Natural killer cell (primary cell): ENCODE measurements around the gene DHRS4L2. TPM values are rescaled to one million over a fixed set of nuclear protein-coding genes. Genes with fewer than 3 reads are reported as not detected.
"Not testable (repeated sequence)": the region's sequence is repeated elsewhere in the genome, so short reads cannot be mapped to it uniquely, and the experiment has no call there.

Experiments
- ATAC-seq, 3 donors: fragments of 150-1000 bp in 2 of 3; fragments of 200-7000 bp in 1 of 3; cut with Tn5 transposase; 1 replicate in 1 of 3; 2 replicates in 2 of 3; pipeline ENCODE4 v1.10.0; 2021; ENCODE audit warnings: mild to moderate bottlenecking in 2 of 3, moderate library complexity in 2 of 3
- DNase-seq, 2 donors: peaks; one replicate each; pipeline versions ENCODE4 v3.0.0 to v3.0.0-alpha.2; 2013 to 2021; ENCODE audit warnings: mixed read lengths in 1 of 2
- H3K27ac ChIP-seq: one replicate; pipeline ENCODE4 v1.5.1; 2013; ENCODE audit warnings: mild to moderate bottlenecking, low read length
- H3K27me3 ChIP-seq: one replicate; pipeline ENCODE4 v1.6.1; 2013; ENCODE audit warnings: low read length; ENCODE audit not compliant: control insufficient read depth, insufficient read depth
- H3K36me3 ChIP-seq: one replicate; pipeline ENCODE4 v1.6.1; 2013; ENCODE audit warnings: low read length; ENCODE audit not compliant: control insufficient read depth, insufficient read depth
- H3K4me1 ChIP-seq: one replicate; pipeline ENCODE4 v1.6.1; 2013; ENCODE audit warnings: low read length; ENCODE audit not compliant: control insufficient read depth, insufficient read depth
- H3K4me3 ChIP-seq: one replicate; pipeline ENCODE4 v1.5.1; 2013; ENCODE audit warnings: low read length
- H3K9me3 ChIP-seq: one replicate; pipeline ENCODE4 v1.6.1; 2013; ENCODE audit warnings: low read length; ENCODE audit not compliant: control insufficient read depth, insufficient read depth
- H3K27ac Mint-ChIP-seq, 2 donors: one replicate each; pipeline ENCODE4 v1.8.0; 2022; ENCODE audit warnings: mild to moderate bottlenecking in 2 of 2, mixed read lengths in 2 of 2, moderate library complexity in 1 of 2
- H3K27me3 Mint-ChIP-seq, 2 donors: one replicate each; pipeline ENCODE4 v1.8.0; 2022; ENCODE audit warnings: low read depth in 2 of 2, mixed read lengths in 2 of 2
- H3K36me3 Mint-ChIP-seq: one replicate; pipeline ENCODE4 v1.8.0; 2022; ENCODE audit warnings: mixed read lengths
- H3K4me1 Mint-ChIP-seq, 2 donors: one replicate each; pipeline ENCODE4 v1.8.0; 2022; ENCODE audit warnings: mixed read lengths in 2 of 2
- H3K4me3 Mint-ChIP-seq: one replicate; pipeline ENCODE4 v1.8.0; 2022; ENCODE audit warnings: mild to moderate bottlenecking, moderate library complexity, mixed read lengths
- H3K9me3 Mint-ChIP-seq, 2 donors: one replicate each; pipeline ENCODE4 v1.8.0; 2022; ENCODE audit warnings: mixed read lengths in 2 of 2
- WGBS: methylation state at CpG from one replicate; pipeline ENCODE4 v1.1.7; 2013; ENCODE audit warnings: missing lambda C conversion rate; ENCODE audit not compliant: insufficient coverage; 5-methylcytosine and 5-hydroxymethylcytosine counted together
- intact Hi-C: fragments of 100-400 bp; cut with micrococcal nuclease; formaldehyde crosslinking; loops from one replicate; pipeline ENCODE4 v1.14.2; 2022
- total RNA-seq, 4 donors: library from RNA; stranded (reverse); fragments of 120-200 nt in 1 of 4; gene quantifications; one replicate each; pipeline versions ENCODE4 v1.2.3 to v1.2.4, GENCODE V29; 2013 to 2022

Gene DHRS4L2
- total RNA-seq, 3 donors from 2014 or later (not counting 1 experiment from before 2014, with no cell fraction given): 8.6 to 12.4 (median 9.7) TPM

DNA sequence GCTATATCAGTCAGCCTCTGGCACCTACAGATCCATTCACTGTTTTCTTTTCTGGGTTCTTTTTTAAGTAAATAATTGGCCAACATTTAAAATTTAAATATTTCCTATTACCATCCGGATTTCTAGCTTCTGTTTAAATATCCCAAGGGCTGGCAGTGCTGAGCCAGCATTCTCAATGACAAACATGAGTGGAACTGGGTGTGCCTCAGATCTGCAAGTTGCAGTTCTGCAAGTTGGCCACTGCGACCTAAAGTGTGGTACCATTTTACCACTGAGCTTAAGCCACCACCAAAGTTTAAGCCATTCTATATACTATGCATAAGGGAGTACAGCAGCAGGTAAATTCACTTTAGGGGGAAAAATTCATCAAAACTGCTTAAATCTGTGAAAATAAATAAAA, 31.2 kb downstream of the DHRS4L2 start:
- 69% methylated on average over 2 of the region's 2 CpGs for WGBS
- H3K36me3 ChIP-seq, H3K36me3 Mint-ChIP-seq, H3K4me3 Mint-ChIP-seq, H3K9me3 Mint-ChIP-seq, H3K4me1 ChIP-seq, H3K27ac Mint-ChIP-seq, H3K27me3 Mint-ChIP-seq, intact Hi-C loops, H3K4me3 ChIP-seq, H3K27me3 ChIP-seq, H3K27ac ChIP-seq, H3K9me3 ChIP-seq, DNase-seq, H3K4me1 Mint-ChIP-seq: not testable (repeated sequence)
- peak; percentile 48 to 68 (median 63) for ATAC-seq

- H3K36me3 ChIP-seq, H3K4me1 Mint-ChIP-seq, H3K27me3 ChIP-seq, H3K4me3 Mint-ChIP-seq, H3K4me3 ChIP-seq, H3K9me3 Mint-ChIP-seq, ATAC-seq, H3K27ac ChIP-seq, H3K4me1 ChIP-seq, H3K9me3 ChIP-seq, DNase-seq, intact Hi-C loops, H3K27ac Mint-ChIP-seq, H3K27me3 Mint-ChIP-seq, H3K36me3 Mint-ChIP-seq: not testable (repeated sequence)
- 88% methylated on average over 2 of the region's 3 CpGs for WGBS
These were observed 31.8 kb downstream of the DHRS4L2 start for GRCh38 chr14:24020520-24020919.

DNA sequence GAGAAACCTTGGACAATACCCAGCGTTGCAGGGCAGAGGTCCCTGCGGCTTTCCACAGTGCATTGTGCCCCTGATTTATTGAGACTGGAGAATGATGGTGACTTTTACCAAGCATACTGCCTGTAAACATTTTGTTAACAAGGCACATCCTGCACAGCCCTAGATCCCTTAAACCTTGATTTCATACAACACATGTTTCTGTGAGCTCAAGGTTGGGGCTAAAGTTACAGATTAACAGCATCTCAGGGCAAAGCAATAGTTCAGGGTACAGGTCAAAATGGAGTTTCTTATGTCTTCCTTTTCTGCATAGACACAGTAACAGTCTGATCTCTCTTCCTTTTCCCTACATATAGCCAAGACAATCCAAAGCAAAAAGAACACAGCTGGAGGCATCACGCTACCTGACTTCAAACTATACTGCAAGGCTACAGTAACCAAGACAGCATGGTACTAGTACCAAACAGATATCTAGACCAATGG, 36.2 kb downstream of the DHRS4L2 start:
- intact Hi-C loops: loop anchor here (2.0 kb wide), 1 partner anchor 44 kb away; no protein-coding TSS in a partner anchor
- H3K4me1 ChIP-seq, H3K4me3 ChIP-seq, H3K9me3 Mint-ChIP-seq, H3K4me3 Mint-ChIP-seq, ATAC-seq, H3K4me1 Mint-ChIP-seq, H3K27ac ChIP-seq, H3K27me3 ChIP-seq, H3K36me3 Mint-ChIP-seq, H3K27ac Mint-ChIP-seq, H3K36me3 ChIP-seq, H3K27me3 Mint-ChIP-seq, H3K9me3 ChIP-seq, DNase-seq: not testable (repeated sequence)
- 97% methylated on average over 2 of the region's 3 CpGs for WGBS

DNA sequence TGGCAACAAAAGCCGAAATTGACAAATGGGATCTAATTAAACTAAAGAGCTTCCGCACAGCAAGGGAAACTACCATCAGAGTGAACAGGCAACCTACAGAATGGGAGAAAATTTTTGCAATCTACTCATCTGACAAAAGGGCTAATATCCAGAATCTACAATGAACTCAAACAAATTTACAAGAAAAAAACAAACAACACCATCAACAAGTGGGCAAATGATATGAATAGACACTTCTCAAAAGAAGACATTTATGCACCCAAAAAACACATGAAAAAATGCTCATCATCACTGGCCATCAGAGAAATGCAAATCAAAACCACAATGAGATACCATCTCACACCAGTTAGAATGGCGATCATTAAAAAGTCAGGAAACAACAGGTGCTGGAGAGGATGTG, 41.0 kb downstream of the DHRS4L2 start:
- H3K4me1 ChIP-seq, H3K4me3 ChIP-seq, H3K4me1 Mint-ChIP-seq, H3K27me3 ChIP-seq, H3K4me3 Mint-ChIP-seq, H3K36me3 Mint-ChIP-seq, H3K9me3 Mint-ChIP-seq, H3K27ac Mint-ChIP-seq, H3K27me3 Mint-ChIP-seq, H3K36me3 ChIP-seq, DNase-seq, ATAC-seq, intact Hi-C loops, H3K27ac ChIP-seq: not testable (repeated sequence)
- peaks cover 10% of the 10 kb centered on the region for H3K9me3 ChIP-seq
- 100% methylated on average over 2 of the region's 3 CpGs for WGBS

- H3K4me3 Mint-ChIP-seq, H3K27ac ChIP-seq, DNase-seq, H3K4me1 ChIP-seq, ATAC-seq, H3K4me3 ChIP-seq, intact Hi-C loops, H3K27me3 Mint-ChIP-seq, H3K36me3 Mint-ChIP-seq, H3K36me3 ChIP-seq, H3K27me3 ChIP-seq, H3K4me1 Mint-ChIP-seq, H3K27ac Mint-ChIP-seq, H3K9me3 Mint-ChIP-seq: not testable (repeated sequence)
- peaks cover 10% of the 10 kb centered on the region for H3K9me3 ChIP-seq
- 86% methylated on average over 1 of the region's 2 CpGs for WGBS
These were observed 42.6 kb downstream of the DHRS4L2 start for GRCh38 chr14:24031331-24031730.
